Muscle layer of duodenum (tissue), 2 donors: ENCODE results near the gene APLF.
"Not testable (repeated sequence)": the region's sequence is repeated elsewhere in the genome, so short reads cannot be mapped to it uniquely, and the experiment has no call there.

Source experiments
- H3K27ac ChIP-seq: one replicate; pipeline ENCODE4 v1.7.0; 2013; ENCODE audit warnings: mild to moderate bottlenecking, low read length
- H3K27me3 ChIP-seq: one replicate; pipeline ENCODE4 v1.7.0; 2013; ENCODE audit warnings: low read depth, mild to moderate bottlenecking, control low read depth, low read length
- H3K36me3 ChIP-seq, 2 donors: one replicate each; pipeline ENCODE4 v1.7.0; 2013; ENCODE audit warnings: low read length in 2 of 2, control low read depth in 1 of 2, mild to moderate bottlenecking in 1 of 2; ENCODE audit not compliant: insufficient read depth in 2 of 2, control insufficient read depth in 1 of 2
- H3K4me1 ChIP-seq, 2 donors: one replicate each; pipeline ENCODE4 v1.7.0; 2013; ENCODE audit warnings: low read length in 2 of 2, mild to moderate bottlenecking in 2 of 2, control low read depth in 1 of 2, moderate library complexity in 1 of 2; ENCODE audit not compliant: insufficient read depth in 2 of 2, control insufficient read depth in 1 of 2
- H3K4me3 ChIP-seq, 2 donors: one replicate each; pipeline ENCODE4 v1.7.0; 2013; ENCODE audit warnings: low read length in 2 of 2, low read depth in 1 of 2, mild to moderate bottlenecking in 1 of 2
- H3K9me3 ChIP-seq, 2 donors: one replicate each; pipeline ENCODE4 v1.7.0; 2013; ENCODE audit warnings: low read length in 2 of 2, control low read depth in 1 of 2, mild to moderate bottlenecking in 1 of 2; ENCODE audit not compliant: control insufficient read depth in 1 of 2
- donor health status: healthy.

Gene APLF

GRCh38 chr2:68591225-68591624 lies 123.8 kb downstream of the APLF start:
- no peaks in the 10 kb centered on the region for H3K9me3 ChIP-seq
- no peaks in the 10 kb centered on the region for H3K27me3 ChIP-seq
- H3K4me3 ChIP-seq: no peak overlapping the region
- H3K27ac ChIP-seq: no peak overlapping the region
- no peaks in the 10 kb centered on the region for H3K4me1 ChIP-seq
- H3K36me3 ChIP-seq: peaks cover 0 to 6% of the 10 kb centered on the region in 2 donors

GRCh38 chr2:68594041-68594440 lies 126.7 kb downstream of the APLF start:
- no peaks in the 10 kb centered on the region for H3K27me3 ChIP-seq
- H3K9me3 ChIP-seq: no peaks in the 10 kb centered on the region
- H3K27ac ChIP-seq: no peak overlapping the region
- no peaks in the 10 kb centered on the region for H3K36me3 ChIP-seq
- no peaks in the 10 kb centered on the region for H3K4me1 ChIP-seq
- H3K4me3 ChIP-seq: no peak overlapping the region

GRCh38 chr2:68594674-68595492 lies 127.5 kb downstream of the APLF start:
- H3K4me1 ChIP-seq: no peaks in the 10 kb centered on the region
- no peak overlapping the region for H3K27ac ChIP-seq
- no peaks in the 10 kb centered on the region for H3K9me3 ChIP-seq
- no peaks in the 10 kb centered on the region for H3K27me3 ChIP-seq
- H3K36me3 ChIP-seq: no peaks in the 10 kb centered on the region
- peak overlapping the region in 1 of 2 donors; percentile 27 for H3K4me3 ChIP-seq

GRCh38 chr2:68595493-68595785 lies 128.1 kb downstream of the APLF start:
- not testable (repeated sequence) for H3K36me3 ChIP-seq, H3K9me3 ChIP-seq, H3K27ac ChIP-seq

GRCh38 chr2:68600495-68600894 lies 133.1 kb downstream of the APLF start:
- not testable (repeated sequence) for H3K27me3 ChIP-seq, H3K4me3 ChIP-seq, H3K4me1 ChIP-seq, H3K27ac ChIP-seq, H3K36me3 ChIP-seq
- H3K9me3 ChIP-seq: peaks cover 0 to 17% of the 10 kb centered on the region in 2 donors

More at GRCh38 chr2:68595493-68595785, 128.1 kb downstream of the APLF start:
- H3K27me3 ChIP-seq, H3K4me1 ChIP-seq, H3K4me3 ChIP-seq: not testable (repeated sequence)

GRCh38 chr2:68603059-68603458 lies 135.7 kb downstream of the APLF start:
- H3K27me3 ChIP-seq: no peaks in the 10 kb centered on the region
- H3K4me1 ChIP-seq: no peaks in the 10 kb centered on the region
- no peak overlapping the region for H3K4me3 ChIP-seq
- H3K9me3 ChIP-seq: peaks cover 0 to 20% of the 10 kb centered on the region in 2 donors
- no peak overlapping the region for H3K27ac ChIP-seq
- no peaks in the 10 kb centered on the region for H3K36me3 ChIP-seq

- Histone ChIP-seq H3K4me3 (no peak overlapping the region), H3K27ac (no peak overlapping the region), H3K9me3 (peaks cover 0 to 20% of the 10 kb centered on the region in 2 donors), H3K36me3 (no peaks in the 10 kb centered on the region), H3K27me3 (no peaks in the 10 kb centered on the region), H3K4me1 (no peaks in the 10 kb centered on the region)
Observed at GRCh38 chr2:68604077-68604476, 136.7 kb downstream of the APLF start.

- no peak overlapping the region for H3K27ac ChIP-seq
- H3K9me3 ChIP-seq: peaks cover 2 to 28% of the 10 kb centered on the region in 2 donors
- no peaks in the 10 kb centered on the region for H3K36me3 ChIP-seq
- H3K4me1 ChIP-seq: no peaks in the 10 kb centered on the region
- H3K27me3 ChIP-seq: no peaks in the 10 kb centered on the region
- H3K4me3 ChIP-seq: no peak overlapping the region
Observed at GRCh38 chr2:68605939-68606338, 138.6 kb downstream of the APLF start.

- Histone ChIP-seq H3K36me3 (no peaks in the 10 kb centered on the region), H3K27ac (no peak overlapping the region), H3K27me3 (no peaks in the 10 kb centered on the region), H3K9me3 (peaks cover 2 to 23% of the 10 kb centered on the region in 2 donors), H3K4me1 (no peaks in the 10 kb centered on the region), H3K4me3 (no peak overlapping the region)
Observed at GRCh38 chr2:68606759-68607158, 139.4 kb downstream of the APLF start.

GRCh38 chr2:68607837-68608236 lies 140.5 kb downstream of the APLF start:
- H3K36me3 ChIP-seq: no peaks in the 10 kb centered on the region
- no peak overlapping the region for H3K27ac ChIP-seq
- no peaks in the 10 kb centered on the region for H3K27me3 ChIP-seq
- H3K9me3 ChIP-seq: peaks cover 2 to 19% of the 10 kb centered on the region in 2 donors
- H3K4me3 ChIP-seq: no peak overlapping the region
- no peaks in the 10 kb centered on the region for H3K4me1 ChIP-seq

- Histone ChIP-seq H3K27ac (no peak overlapping the region), H3K4me3 (no peak overlapping the region), H3K4me1 (no peaks in the 10 kb centered on the region)
Observed at GRCh38 chr2:68612765-68613519, 145.6 kb downstream of the APLF start.

More at GRCh38 chr2:68612765-68613519, 145.6 kb downstream of the APLF start:
- peaks cover 2 to 8% of the 10 kb centered on the region in 2 donors for H3K9me3 ChIP-seq
- no peaks in the 10 kb centered on the region for H3K27me3 ChIP-seq
- H3K36me3 ChIP-seq: no peaks in the 10 kb centered on the region
